NCI-H2029 (cell line): ENCODE measurements around the gene SLAMF9.

Experiments
- DNase-seq: peaks from one replicate; lab custom pipeline; 2025; lab: John Stamatoyannopoulos, UW

SLAMF9 gene

GRCh38 chr1:159953536-159954515 lies at the start of gene SLAMF9:
SLAMF9 (minus strand) TSS chr1:159954237; CDS start chr1:159954137, 100 bp downstream.
- DNase-seq: no peak

GRCh38 chr1:160001440-160001839 lies 47.4 kb upstream of the SLAMF9 start:
- DNase-seq: no peak

- DNase-seq: no peak
Measured at GRCh38 chr1:159999204-159999603, 45.2 kb upstream of the SLAMF9 start.

GRCh38 chr1:159996653-159997052 lies 42.6 kb upstream of the SLAMF9 start:
- DNase-seq: no peak

- no peak for DNase-seq
Measured at GRCh38 chr1:159994896-159995295, 40.9 kb upstream of the SLAMF9 start.

GRCh38 chr1:159993911-159994310 lies 39.9 kb upstream of the SLAMF9 start:
- DNase-seq: no peak

GRCh38 chr1:159992161-159992560 lies 38.1 kb upstream of the SLAMF9 start:
- DNase-seq: no peak

- DNase-seq: no peak
Measured at GRCh38 chr1:159991513-159991912, 37.5 kb upstream of the SLAMF9 start.

- DNase-seq: no peak
Measured at GRCh38 chr1:159990005-159990404, 36.0 kb upstream of the SLAMF9 start.

GRCh38 chr1:159989581-159989980 lies 35.5 kb upstream of the SLAMF9 start:
- no peak for DNase-seq

GRCh38 chr1:159988006-159988405 lies 34.0 kb upstream of the SLAMF9 start:
- DNase-seq: no peak

GRCh38 chr1:159987186-159987585 lies 33.1 kb upstream of the SLAMF9 start:
- DNase-seq: no peak

GRCh38 chr1:159986531-159986930 lies 32.5 kb upstream of the SLAMF9 start:
- DNase-seq: no peak

- DNase-seq: no peak
Measured at GRCh38 chr1:159986093-159986492, 32.1 kb upstream of the SLAMF9 start.

- no peak for DNase-seq
Measured at GRCh38 chr1:159985473-159985872, 31.4 kb upstream of the SLAMF9 start.

GRCh38 chr1:159983681-159984080 lies 29.6 kb upstream of the SLAMF9 start:
- DNase-seq: no peak

GRCh38 chr1:159982280-159982679 lies 28.2 kb upstream of the SLAMF9 start:
- no peak for DNase-seq

- DNase-seq: no peak
Measured at GRCh38 chr1:159981351-159982055, 27.5 kb upstream of the SLAMF9 start.

- no peak for DNase-seq
Measured at GRCh38 chr1:159980786-159981185, 26.7 kb upstream of the SLAMF9 start.

- no peak for DNase-seq
Measured at GRCh38 chr1:159980076-159980475, 26.0 kb upstream of the SLAMF9 start.

- no peak for DNase-seq
Measured at GRCh38 chr1:159979257-159979656, 25.2 kb upstream of the SLAMF9 start.

- no peak for DNase-seq
Measured at GRCh38 chr1:159978107-159978398, 24.0 kb upstream of the SLAMF9 start.

- no peak for DNase-seq
Measured at GRCh38 chr1:159977364-159978106, 23.5 kb upstream of the SLAMF9 start.
